ENCODE data around the gene LHFPL6. TPM values are rescaled to one million over a fixed set of nuclear protein-coding genes. Genes with fewer than 3 reads are reported as not detected.

LHFPL6 gene
- total RNA-seq, 2 donors from 2014 or later: 7.5 to 40.0 TPM

DNA sequence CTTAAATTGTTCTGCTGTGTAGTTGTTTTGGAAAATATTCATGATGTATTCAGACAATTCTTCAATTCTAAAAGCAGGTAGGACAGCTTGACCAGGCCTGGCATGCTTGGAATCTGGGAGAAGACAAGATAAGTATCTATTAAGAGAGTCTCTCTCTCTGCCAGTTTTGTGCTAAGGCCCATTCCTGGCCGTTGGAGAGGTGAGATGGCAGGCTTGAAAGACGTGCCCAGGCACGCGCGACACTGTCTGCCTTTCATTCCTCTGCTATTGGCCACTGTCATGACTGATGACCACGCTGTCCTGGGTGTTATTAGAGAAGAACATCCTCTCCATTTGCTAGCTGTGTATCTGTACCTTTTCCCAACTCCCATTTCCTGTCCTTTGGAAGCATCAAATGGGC is 90.3 kb downstream of the LHFPL6 start:
- no peak for TF ChIP-seq POLR2A (IDR thresholded peaks at IDR 0.05)
- TF ChIP-seq, protein P1, sequence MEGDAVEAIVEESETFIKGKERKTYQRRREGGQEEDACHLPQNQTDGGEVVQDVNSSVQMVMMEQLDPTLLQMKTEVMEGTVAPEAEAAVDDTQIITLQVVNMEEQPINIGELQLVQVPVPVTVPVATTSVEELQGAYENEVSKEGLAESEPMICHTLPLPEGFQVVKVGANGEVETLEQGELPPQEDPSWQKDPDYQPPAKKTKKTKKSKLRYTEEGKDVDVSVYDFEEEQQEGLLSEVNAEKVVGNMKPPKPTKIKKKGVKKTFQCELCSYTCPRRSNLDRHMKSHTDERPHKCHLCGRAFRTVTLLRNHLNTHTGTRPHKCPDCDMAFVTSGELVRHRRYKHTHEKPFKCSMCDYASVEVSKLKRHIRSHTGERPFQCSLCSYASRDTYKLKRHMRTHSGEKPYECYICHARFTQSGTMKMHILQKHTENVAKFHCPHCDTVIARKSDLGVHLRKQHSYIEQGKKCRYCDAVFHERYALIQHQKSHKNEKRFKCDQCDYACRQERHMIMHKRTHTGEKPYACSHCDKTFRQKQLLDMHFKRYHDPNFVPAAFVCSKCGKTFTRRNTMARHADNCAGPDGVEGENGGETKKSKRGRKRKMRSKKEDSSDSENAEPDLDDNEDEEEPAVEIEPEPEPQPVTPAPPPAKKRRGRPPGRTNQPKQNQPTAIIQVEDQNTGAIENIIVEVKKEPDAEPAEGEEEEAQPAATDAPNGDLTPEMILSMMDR (IDR thresholded peaks at IDR 0.05): no peak
- no peak for TF ChIP-seq POLR2AphosphoS5 (IDR thresholded peaks at IDR 0.05)
- Histone ChIP-seq H3K4me1 (replicated peaks) (no peaks in the 10 kb centered on the region), H3K9me3 (no peaks in the 10 kb centered on the region), H3K36me3 (no peaks in the 10 kb centered on the region), H3K4me3 (no peak overlapping the region), H3K27me3 (replicated peaks; ENCODE audit: insufficient read depth) (no peaks in the 10 kb centered on the region), H3K27ac (no peak overlapping the region)
- whole genome bisulfite sequencing: 73% methylated on average over 6 of the region's 6 CpGs
- intact Hi-C loops (cut with DNase I): no loop called here
- DNase-seq (ENCODE audit: low spot score): no peak

- H3K4me1 ChIP-seq (replicated peaks): no peaks in the 10 kb centered on the region
- WGBS: 31% methylated on average over 1 of the region's 1 CpG
- H3K36me3 ChIP-seq: no peaks in the 10 kb centered on the region
- H3K27ac ChIP-seq: no peak overlapping the region
- TF ChIP-seq POLR2A (IDR thresholded peaks at IDR 0.05): no peak
- no peak for TF ChIP-seq POLR2AphosphoS5 (IDR thresholded peaks at IDR 0.05)
- no peaks in the 10 kb centered on the region for H3K9me3 ChIP-seq
- intact Hi-C loops (cut with DNase I): no loop called here
- DNase-seq (ENCODE audit: low spot score): no peak
- H3K4me3 ChIP-seq: no peak overlapping the region
- no peaks in the 10 kb centered on the region for H3K27me3 ChIP-seq (replicated peaks; ENCODE audit: insufficient read depth)
Observed at GRCh38 chr13:39510316-39510695, 92.7 kb downstream of the LHFPL6 start.

DNA sequence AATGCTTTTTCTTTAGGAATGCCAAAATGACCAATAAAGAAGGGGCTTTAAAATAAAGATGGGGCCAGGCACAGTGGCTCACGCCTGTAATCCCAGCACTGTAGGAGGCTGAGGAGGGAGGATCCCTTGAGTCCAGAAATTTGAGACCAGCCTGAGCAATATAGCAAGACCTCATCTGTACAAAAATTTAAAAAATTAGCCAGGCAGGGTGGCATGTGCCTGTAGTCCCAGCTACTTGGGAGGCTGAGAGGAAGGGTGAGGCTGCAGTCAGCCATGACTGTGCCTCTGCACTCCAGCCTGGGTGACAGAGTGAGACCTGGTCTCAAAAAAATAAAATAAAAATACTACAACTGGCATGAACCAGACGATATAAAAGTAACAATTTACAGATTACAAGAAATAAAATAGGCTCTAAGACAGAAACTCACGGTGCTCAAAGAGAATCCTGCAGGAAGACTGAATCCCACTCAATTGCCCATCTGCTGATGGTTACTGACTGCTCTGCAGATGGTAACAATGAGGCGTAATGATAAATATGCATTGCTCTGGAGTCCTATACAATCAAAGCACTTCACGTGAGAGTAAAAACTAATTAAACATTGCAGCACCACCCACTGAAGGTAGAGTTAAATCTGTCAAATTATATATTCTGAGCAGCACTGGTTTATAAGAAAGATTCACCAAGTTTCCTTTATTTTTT is 93.2 kb downstream of the LHFPL6 start:
- TF ChIP-seq POLR2A (IDR thresholded peaks at IDR 0.05) (no peak), POLR2AphosphoS5 (IDR thresholded peaks at IDR 0.05) (no peak)
- TF ChIP-seq, protein P1 (IDR thresholded peaks at IDR 0.05): no peak
- intact Hi-C loops (cut with DNase I): no loop called here
- 50% methylated on average over 5 of the region's 5 CpGs for whole genome bisulfite sequencing

DNA sequence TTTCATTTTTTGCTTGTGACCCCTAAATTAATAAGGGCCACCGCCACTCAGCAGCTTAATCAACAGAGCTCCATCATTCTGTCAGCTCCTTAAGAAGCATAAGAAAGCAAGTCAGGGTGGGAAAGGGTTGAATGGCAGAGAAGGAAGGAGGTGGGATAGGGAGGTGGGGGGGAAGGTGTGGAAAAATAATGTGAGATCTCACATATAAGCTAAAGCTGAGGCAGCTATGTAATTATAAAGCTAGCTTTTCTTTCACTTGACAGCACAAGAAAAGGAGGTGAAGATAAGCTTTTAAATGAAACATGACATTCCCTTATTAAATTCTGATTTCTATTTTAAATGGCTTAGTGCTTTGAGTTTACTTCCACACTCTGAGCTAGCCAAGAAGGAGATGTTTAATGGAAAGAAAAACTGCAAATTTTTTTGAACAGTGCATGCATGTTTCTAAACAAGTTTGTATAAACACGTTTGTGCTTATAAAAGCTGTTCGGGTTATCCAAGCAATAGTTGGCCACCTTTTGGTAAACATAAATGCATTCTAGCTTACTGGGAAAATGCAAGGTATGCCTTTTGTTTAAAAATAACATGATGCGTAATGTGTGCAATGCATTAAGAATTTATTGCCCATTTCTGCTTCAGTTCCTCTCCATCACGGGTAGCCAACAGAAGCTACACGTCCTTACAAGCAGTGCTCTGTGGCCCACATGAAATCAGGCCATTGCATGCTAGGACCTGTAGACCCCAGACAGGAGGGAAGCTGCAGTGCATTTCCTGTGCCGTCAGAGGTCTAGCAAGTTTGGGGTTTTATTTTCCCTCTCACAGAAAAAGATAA is 96.2 kb downstream of the LHFPL6 start:
- H3K36me3 ChIP-seq: no peaks in the 10 kb centered on the region
- TF ChIP-seq, protein P1 (IDR thresholded peaks at IDR 0.05): no peak
- TF ChIP-seq POLR2AphosphoS5 (IDR thresholded peaks at IDR 0.05) (no peak), POLR2A (IDR thresholded peaks at IDR 0.05) (no peak)
- intact Hi-C loops (cut with DNase I): no loop called here
- H3K4me1 ChIP-seq (replicated peaks): no peaks in the 10 kb centered on the region
- WGBS: 25% methylated on average over 7 of the region's 7 CpGs
- no peaks in the 10 kb centered on the region for H3K9me3 ChIP-seq
- H3K27ac ChIP-seq: no peak overlapping the region
- no peak overlapping the region for H3K4me3 ChIP-seq
- DNase-seq (ENCODE audit: low spot score): peak; percentile 5
- no peaks in the 10 kb centered on the region for H3K27me3 ChIP-seq (replicated peaks; ENCODE audit: insufficient read depth)

More for the DNA sequence above, 93.2 kb downstream of the LHFPL6 start:
- Histone ChIP-seq H3K27me3 (replicated peaks; ENCODE audit: insufficient read depth) (no peaks in the 10 kb centered on the region), H3K4me1 (replicated peaks) (no peaks in the 10 kb centered on the region), H3K36me3 (no peaks in the 10 kb centered on the region), H3K27ac (no peak overlapping the region), H3K9me3 (no peaks in the 10 kb centered on the region), H3K4me3 (no peak overlapping the region)
- no peak for DNase-seq (ENCODE audit: low spot score)

GRCh38 chr13:39505151-39505550 is 97.8 kb downstream of the LHFPL6 start:
- TF ChIP-seq POLR2A (IDR thresholded peaks at IDR 0.05) (no peak), POLR2AphosphoS5 (IDR thresholded peaks at IDR 0.05) (no peak)
- TF ChIP-seq, protein P1 (IDR thresholded peaks at IDR 0.05): no peak
- H3K27ac ChIP-seq: no peak overlapping the region
- H3K9me3 ChIP-seq: no peaks in the 10 kb centered on the region
- intact Hi-C loops (cut with DNase I): no loop called here
- H3K36me3 ChIP-seq: no peaks in the 10 kb centered on the region
- H3K27me3 ChIP-seq (replicated peaks; ENCODE audit: insufficient read depth): no peaks in the 10 kb centered on the region
- no peak overlapping the region for H3K4me3 ChIP-seq
- DNase-seq (ENCODE audit: low spot score): no peak
- H3K4me1 ChIP-seq (replicated peaks): no peaks in the 10 kb centered on the region
- WGBS: 85% methylated on average over 5 of the region's 5 CpGs

Data from prostate gland (tissue), 2 donors.